Measurements from ENCODE around the gene COL11A1. TPM values are rescaled to one million over a fixed set of nuclear protein-coding genes. Genes with fewer than 3 reads are reported as not detected.

The COL11A1 gene
- polyA plus RNA-seq, 1 of the 3 experiments (the other 2 are of a cell fraction) = 0.13 TPM

- Histone ChIP-seq H3F3A (replicated peaks; ENCODE audit: insufficient read depth) (no peaks in the 10 kb centered on the region), H3K79me2 (ENCODE audit: insufficient read depth) (no peaks in the 10 kb centered on the region), H3K36me3 (replicated peaks in 1 of 2; ENCODE audit: control insufficient read depth in 1 of 2, insufficient read depth in 2 of 2, low read length in 1 of 2) (no peaks in the 10 kb centered on the region), H3K4me1 (ENCODE audit: control insufficient read depth in 1 of 2, insufficient read depth in 2 of 2, low read depth in 1 of 2, low read length in 1 of 2) (no peaks in the 10 kb centered on the region), H3K27me3 (ENCODE audit: insufficient read depth) (no peaks in the 10 kb centered on the region), H3K27ac (ENCODE audit: low read depth in 2 of 2, low read length in 1 of 2) (no peak overlapping the region), H3K4me3 (ENCODE audit: low read depth in 2 of 2, low read length in 1 of 2) (no peak overlapping the region), H3K4me2 (no peak overlapping the region), H3K9me3 (no peaks in the 10 kb centered on the region), H2AFZ (ENCODE audit: low read depth) (no peak overlapping the region), H4K20me1 (ENCODE audit: insufficient read depth) (no peaks in the 10 kb centered on the region), H3K9ac (no peak overlapping the region), H3K9me2 (no peaks in the 10 kb centered on the region)
- POLR2A ChIA-PET = no interaction called here
- TF ChIP-seq EZH2phosphoT487 (IDR thresholded peaks at IDR 0.05; ENCODE audit: borderline replicate concordance, low read depth) = no peak
- TF ChIP-seq SMC3 (IDR thresholded peaks at IDR 0.05; ENCODE audit: low read depth, low read length) = no peak
- TF ChIP-seq USF1 (IDR thresholded peaks at IDR 0.05; ENCODE audit: borderline replicate concordance, low read depth) = no peak
- TF ChIP-seq FOSL2 (IDR thresholded peaks at IDR 0.05; ENCODE audit: borderline replicate concordance, low read depth) = no peak
- no peak for TF ChIP-seq GABPA (IDR thresholded peaks at IDR 0.05; ENCODE audit: low read depth)
- TF ChIP-seq SIN3A (IDR thresholded peaks at IDR 0.05; ENCODE audit: borderline replicate concordance, low read depth, low read length) = no peak
- TF ChIP-seq NRF1 (IDR thresholded peaks at IDR 0.05; ENCODE audit: low read depth, low read length) = no peak
- TF ChIP-seq FOXM1 (IDR thresholded peaks at IDR 0.05; ENCODE audit: low read depth) = no peak
- TF ChIP-seq JUND (IDR thresholded peaks at IDR 0.05) = no peak
- no peak for TF ChIP-seq NFIC (IDR thresholded peaks at IDR 0.05; ENCODE audit: borderline replicate concordance)
- no peak for TF ChIP-seq TCF12 (IDR thresholded peaks at IDR 0.05)
- no peak for TF ChIP-seq RXRA (IDR thresholded peaks at IDR 0.05; ENCODE audit: borderline replicate concordance, low read depth)
- TF ChIP-seq RCOR1 (IDR thresholded peaks at IDR 0.05; ENCODE audit: low read length) = no peak
- TF ChIP-seq ELF1 (IDR thresholded peaks at IDR 0.05) = no peak
- TF ChIP-seq CTCF (IDR thresholded peaks at IDR 0.05) = no peak
- no peak for TF ChIP-seq USF2 (IDR thresholded peaks at IDR 0.05; ENCODE audit: borderline replicate concordance, low read depth, low read length)
- TF ChIP-seq MXI1 (IDR thresholded peaks at IDR 0.05; ENCODE audit: low read depth, low read length) = no peak
- no peak for TF ChIP-seq REST (IDR thresholded peaks at IDR 0.05; ENCODE audit: low read depth, low read length)
- TF ChIP-seq TAF1 (IDR thresholded peaks at IDR 0.05; ENCODE audit: borderline replicate concordance, low read depth, low read length) = no peak
- DNase-seq = no peak
- 43% methylated on average over 2 of the region's 2 CpGs for WGBS (ENCODE audit: low lambda C conversion rate)
- CTCF ChIA-PET = interaction anchor here (0.6 kb wide), 1 partner anchor 106 kb away, joined by 3 read pairs; no protein-coding TSS in a partner anchor
Measured at GRCh38 chr1:103144681-103145080, 36.4 kb upstream of the COL11A1 start.
